HEK293 (cell line): Measurements from ENCODE around the gene ALG11.

Source experiments
- CTCF ChIA-PET: fragments of 350-600 bp; formaldehyde crosslinking; extraction: SDS; loops from one replicate; lab custom pipeline; 2021; ENCODE audit warnings: antibody characterized with exemption; lab: Yijun Ruan, JAX
- POLR2A ChIA-PET: fragments of 300-600 bp; formaldehyde crosslinking; extraction: SDS; loops from one replicate; lab custom pipeline; 2020; ENCODE audit warnings: antibody characterized with exemption, inconsistent platforms; lab: Yijun Ruan, JAX
- H3K27ac ChIP-seq: fragments of 200-500 bp; sonication (Bioruptor generic); 2 replicates; pipeline ENCODE4 v1.5.1; 2014; ENCODE audit warnings: low read depth, low read length, control low read depth, inconsistent platforms; ENCODE audit errors: extremely low read depth
- H3K36me3 ChIP-seq, 2 experiments: fragments of 200-500 bp in 1 of 2; sonication (Bioruptor generic) in 1 of 2; 1 replicate in 1 of 2; 2 replicates in 1 of 2; pipeline ENCODE4 v1.5.1; 2014 to 2017; ENCODE audit warnings: inconsistent platforms in 2 of 2, low read length in 2 of 2; ENCODE audit not compliant: control insufficient read depth in 2 of 2, insufficient read depth in 1 of 2
- H3K4me1 ChIP-seq: fragments of 200-500 bp; sonication (Bioruptor generic); 2 replicates; pipeline ENCODE4 v1.5.1; 2014; ENCODE audit warnings: mild to moderate bottlenecking, low read length, inconsistent platforms; ENCODE audit not compliant: control insufficient read depth, insufficient read depth
- H3K4me3 ChIP-seq: 2 replicates; pipeline ENCODE4 v1.5.1; 2011; ENCODE audit warnings: low read depth, mild to moderate bottlenecking, control low read depth, low read length, moderate library complexity
- H3K9me3 ChIP-seq: fragments of 200-500 bp; sonication (Bioruptor generic); 2 replicates; pipeline ENCODE4 v1.5.1; 2014; ENCODE audit warnings: low read depth, low read length, inconsistent platforms; ENCODE audit not compliant: control insufficient read depth, insufficient read depth
- KLF9 ChIP-seq: fragments of 450-650 bp; formaldehyde crosslinking; IDR thresholded peaks from 2 replicates; pipeline ENCODE4 v1.5.1; 2016; ENCODE audit warnings: missing biosample characterization, missing genetic modification characterization, low read depth
- OVOL3 ChIP-seq: fragments of 450-650 bp; formaldehyde crosslinking; IDR thresholded peaks from 2 replicates; pipeline ENCODE4 v1.5.1; 2016; ENCODE audit warnings: missing biosample characterization, missing genetic modification characterization
- RBAK ChIP-seq: fragments of 450-650 bp; formaldehyde crosslinking; IDR thresholded peaks from 2 replicates; pipeline ENCODE4 v1.5.1; 2016; ENCODE audit warnings: missing biosample characterization, missing genetic modification characterization
- SCRT1 ChIP-seq: fragments of 450-650 bp; formaldehyde crosslinking; IDR thresholded peaks from 2 replicates; pipeline ENCODE4 v1.5.1; 2016; ENCODE audit warnings: missing biosample characterization, missing genetic modification characterization, borderline replicate concordance
- SCRT2 ChIP-seq: fragments of 450-650 bp; formaldehyde crosslinking; IDR thresholded peaks from 2 replicates; pipeline ENCODE4 v1.5.1; 2016; ENCODE audit warnings: missing biosample characterization, missing genetic modification characterization
- SETDB1 ChIP-seq: IDR thresholded peaks from one replicate; pipeline ENCODE4 v1.6.1; 2017; ENCODE audit warnings: mild to moderate bottlenecking, low read length, moderate library complexity, mixed read lengths; ENCODE audit not compliant: insufficient read length
- TRIM28 ChIP-seq: IDR thresholded peaks from 2 replicates; pipeline ENCODE4 v1.6.1; 2011; ENCODE audit warnings: low read length, control low read depth, borderline replicate concordance
- ZIC2 ChIP-seq: fragments of 450-650 bp; formaldehyde crosslinking; IDR thresholded peaks from 2 replicates; pipeline ENCODE4 v1.5.1; 2016; ENCODE audit warnings: missing biosample characterization, missing genetic modification characterization
- ZNF112 ChIP-seq: fragments of 450-650 bp; formaldehyde crosslinking; IDR thresholded peaks from 2 replicates; pipeline ENCODE4 v1.5.0; 2017; ENCODE audit warnings: missing biosample characterization, missing genetic modification characterization
- ZNF114 ChIP-seq: fragments of 450-650 bp; formaldehyde crosslinking; IDR thresholded peaks from 2 replicates; pipeline ENCODE4 v1.5.0; 2017; ENCODE audit warnings: missing biosample characterization, missing genetic modification characterization
- ZNF132 ChIP-seq: fragments of 450-650 bp; formaldehyde crosslinking; IDR thresholded peaks from 2 replicates; pipeline ENCODE4 v1.5.1; 2017; ENCODE audit warnings: missing biosample characterization, missing genetic modification characterization, borderline replicate concordance
- ZNF311 ChIP-seq: fragments of 450-650 bp; formaldehyde crosslinking; IDR thresholded peaks from 2 replicates; pipeline ENCODE4 v1.5.1; 2017; ENCODE audit warnings: missing biosample characterization, missing genetic modification characterization, borderline replicate concordance
- ZNF354C ChIP-seq: fragments of 450-650 bp; formaldehyde crosslinking; IDR thresholded peaks from 2 replicates; pipeline ENCODE4 v1.5.1; 2016; ENCODE audit warnings: missing biosample characterization, missing genetic modification characterization, low read depth, borderline replicate concordance
- ZNF404 ChIP-seq: fragments of 450-650 bp; formaldehyde crosslinking; IDR thresholded peaks from 2 replicates; pipeline ENCODE4 v1.5.1; 2017; ENCODE audit warnings: missing biosample characterization, missing genetic modification characterization
- ZNF600 ChIP-seq: fragments of 450-650 bp; formaldehyde crosslinking; IDR thresholded peaks from 2 replicates; pipeline ENCODE4 v1.5.1; 2016; ENCODE audit warnings: missing biosample characterization, missing genetic modification characterization
- ZNF677 ChIP-seq: fragments of 450-650 bp; IDR thresholded peaks from 2 replicates; pipeline ENCODE4 v1.5.0; 2018; ENCODE audit warnings: missing biosample characterization, mild to moderate bottlenecking, missing genetic modification characterization, moderate library complexity
- ZSCAN18 ChIP-seq: fragments of 450-650 bp; formaldehyde crosslinking; IDR thresholded peaks from 2 replicates; pipeline ENCODE4 v1.5.1; 2016; ENCODE audit warnings: missing biosample characterization, missing genetic modification characterization
- ZSCAN30 ChIP-seq: fragments of 450-650 bp; IDR thresholded peaks from 2 replicates; pipeline ENCODE4 v1.5.1; 2018; ENCODE audit warnings: missing biosample characterization, mild to moderate bottlenecking, missing genetic modification characterization, moderate library complexity
- TF ChIP-seq, protein P1 (sequence below): fragments of 450-650 bp; formaldehyde crosslinking; conservative IDR thresholded peaks from 2 replicates; pipeline ENCODE4 v1.5.1; 2016; ENCODE audit warnings: low read depth, missing biosample characterization, missing genetic modification characterization
- TF ChIP-seq, protein P2 (sequence below): fragments of 450-650 bp; formaldehyde crosslinking; IDR thresholded peaks from 2 replicates; pipeline ENCODE4 v1.5.1; 2017; ENCODE audit warnings: missing biosample characterization, missing genetic modification characterization

Gene ALG11

GRCh38 chr13:52024481-52024880 is 12.3 kb downstream of the ALG11 start, which contains the start of gene UTP14C:
Gene UTP14C, plus strand, starts transcription at chr13:52024691. Its CDS starts 4,114 bp downstream, at chr13:52028805.
- Histone ChIP-seq H3K4me1 (no peaks in the 10 kb centered on the region), H3K27ac (no peak within 1 kb of the TSS), H3K4me3 (no peak within 1 kb of the TSS), H3K9me3 (no peaks in the 10 kb centered on the region), H3K36me3 (peaks cover 7 to 66% of the 10 kb centered on the region in 2 experiments; a peak in 2 of 3 replicates)
- TF ChIP-seq ZNF677 (tag by site-specific recombination) (no peak), ZNF132 (tag by site-specific recombination) (no peak), ZSCAN18 (tag by site-specific recombination) (no peak), ZNF600 (tag by site-specific recombination) (no peak), OVOL3 (tag by site-specific recombination) (no peak), ZNF114 (tag by site-specific recombination) (no peak), ZNF112 (tag by site-specific recombination) (no peak), ZNF354C (tag by site-specific recombination) (no peak), SETDB1 (no peak), ZNF311 (tag by site-specific recombination) (no peak), TRIM28 (no peak), ZNF404 (tag by site-specific recombination) (no peak), KLF9 (tag by site-specific recombination) (no peak), ZSCAN30 (tag by site-specific recombination) (no peak), RBAK (tag by site-specific recombination) (no peak)
- TF ChIP-seq, protein P1, sequence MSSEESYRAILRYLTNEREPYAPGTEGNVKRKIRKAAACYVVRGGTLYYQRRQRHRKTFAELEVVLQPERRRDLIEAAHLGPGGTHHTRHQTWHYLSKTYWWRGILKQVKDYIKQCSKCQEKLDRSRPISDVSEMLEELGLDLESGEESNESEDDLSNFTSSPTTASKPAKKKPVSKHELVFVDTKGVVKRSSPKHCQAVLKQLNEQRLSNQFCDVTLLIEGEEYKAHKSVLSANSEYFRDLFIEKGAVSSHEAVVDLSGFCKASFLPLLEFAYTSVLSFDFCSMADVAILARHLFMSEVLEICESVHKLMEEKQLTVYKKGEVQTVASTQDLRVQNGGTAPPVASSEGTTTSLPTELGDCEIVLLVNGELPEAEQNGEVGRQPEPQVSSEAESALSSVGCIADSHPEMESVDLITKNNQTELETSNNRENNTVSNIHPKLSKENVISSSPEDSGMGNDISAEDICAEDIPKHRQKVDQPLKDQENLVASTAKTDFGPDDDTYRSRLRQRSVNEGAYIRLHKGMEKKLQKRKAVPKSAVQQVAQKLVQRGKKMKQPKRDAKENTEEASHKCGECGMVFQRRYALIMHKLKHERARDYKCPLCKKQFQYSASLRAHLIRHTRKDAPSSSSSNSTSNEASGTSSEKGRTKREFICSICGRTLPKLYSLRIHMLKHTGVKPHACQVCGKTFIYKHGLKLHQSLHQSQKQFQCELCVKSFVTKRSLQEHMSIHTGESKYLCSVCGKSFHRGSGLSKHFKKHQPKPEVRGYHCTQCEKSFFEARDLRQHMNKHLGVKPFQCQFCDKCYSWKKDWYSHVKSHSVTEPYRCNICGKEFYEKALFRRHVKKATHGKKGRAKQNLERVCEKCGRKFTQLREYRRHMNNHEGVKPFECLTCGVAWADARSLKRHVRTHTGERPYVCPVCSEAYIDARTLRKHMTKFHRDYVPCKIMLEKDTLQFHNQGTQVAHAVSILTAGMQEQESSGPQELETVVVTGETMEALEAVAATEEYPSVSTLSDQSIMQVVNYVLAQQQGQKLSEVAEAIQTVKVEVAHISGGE (tag by site-specific recombination) = no peak
- TF ChIP-seq, protein P2, sequence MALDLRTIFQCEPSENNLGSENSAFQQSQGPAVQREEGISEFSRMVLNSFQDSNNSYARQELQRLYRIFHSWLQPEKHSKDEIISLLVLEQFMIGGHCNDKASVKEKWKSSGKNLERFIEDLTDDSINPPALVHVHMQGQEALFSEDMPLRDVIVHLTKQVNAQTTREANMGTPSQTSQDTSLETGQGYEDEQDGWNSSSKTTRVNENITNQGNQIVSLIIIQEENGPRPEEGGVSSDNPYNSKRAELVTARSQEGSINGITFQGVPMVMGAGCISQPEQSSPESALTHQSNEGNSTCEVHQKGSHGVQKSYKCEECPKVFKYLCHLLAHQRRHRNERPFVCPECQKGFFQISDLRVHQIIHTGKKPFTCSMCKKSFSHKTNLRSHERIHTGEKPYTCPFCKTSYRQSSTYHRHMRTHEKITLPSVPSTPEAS (tag by site-specific recombination) = no peak
- POLR2A ChIA-PET = no interaction called here
- CTCF ChIA-PET = no interaction called here

- TF ChIP-seq SCRT1 (peak; percentile 58; the same call in 1 of the 2 replicates), ZIC2 (tag by site-specific recombination) (no peak), SCRT2 (tag by site-specific recombination) (peak; percentile 91)
- no peak overlapping the region for H3K27ac ChIP-seq
- no peaks in the 10 kb centered on the region for H3K4me1 ChIP-seq
- H3K36me3 ChIP-seq = peaks cover 4 to 55% of the 10 kb centered on the region in 2 experiments; a peak in 2 of 3 replicates
- no peak overlapping the region for H3K4me3 ChIP-seq
- POLR2A ChIA-PET = no interaction called here
- CTCF ChIA-PET = no interaction called here
- no peaks in the 10 kb centered on the region for H3K9me3 ChIP-seq
Measured at GRCh38 chr13:52025475-52026245, 13.5 kb downstream of the ALG11 start.
